ENCODE measurements around the gene STPG1.

The STPG1 gene

GRCh38 chr1:24391882-24392603, 21.5 kb downstream of the STPG1 start:
- TF ChIP-seq POLR2AphosphoS5 (IDR thresholded peaks at IDR 0.05; ENCODE audit: low read depth, low read length) (no peak), REST (IDR thresholded peaks at IDR 0.05; ENCODE audit: insufficient read depth in 1 of 2, low read depth in 2 of 2, low read length in 2 of 2) (no peak), SIN3A (IDR thresholded peaks at IDR 0.05; ENCODE audit: borderline replicate concordance, insufficient read depth, low read length) (no peak)

- TF ChIP-seq FOXP2 (optimal IDR thresholded peaks at IDR 0.05; ENCODE audit: borderline replicate concordance, extremely low read depth, extremely low read length, insufficient read depth), result peak; percentile 31
- no peak for TF ChIP-seq SIN3A (IDR thresholded peaks at IDR 0.05; ENCODE audit: borderline replicate concordance, insufficient read depth, low read length)
Measured at GRCh38 chr1:24390924-24391782, 22.4 kb downstream of the STPG1 start.

GRCh38 chr1:24389231-24389678, 24.3 kb downstream of the STPG1 start:
- TF ChIP-seq POLR2AphosphoS5 (IDR thresholded peaks at IDR 0.05; ENCODE audit: low read depth, low read length) (no peak), FOXP2 (optimal IDR thresholded peaks at IDR 0.05; ENCODE audit: borderline replicate concordance, extremely low read depth, extremely low read length, insufficient read depth) (no peak), SIN3A (IDR thresholded peaks at IDR 0.05; ENCODE audit: borderline replicate concordance, insufficient read depth, low read length) (no peak), TAF1 (IDR thresholded peaks at IDR 0.05; ENCODE audit: borderline replicate concordance, insufficient read depth, low read length) (no peak), REST (IDR thresholded peaks at IDR 0.05; ENCODE audit: insufficient read depth in 1 of 2, low read depth in 2 of 2, low read length in 2 of 2) (no peak)

- TF ChIP-seq TAF1 (IDR thresholded peaks at IDR 0.05; ENCODE audit: borderline replicate concordance, insufficient read depth, low read length) (no peak), POLR2AphosphoS5 (IDR thresholded peaks at IDR 0.05; ENCODE audit: low read depth, low read length) (no peak), FOXP2 (optimal IDR thresholded peaks at IDR 0.05; ENCODE audit: borderline replicate concordance, extremely low read depth, extremely low read length, insufficient read depth) (no peak)
Measured at GRCh38 chr1:24388331-24388885, 25.2 kb downstream of the STPG1 start.

GRCh38 chr1:24387636-24388175, 25.9 kb downstream of the STPG1 start:
- no peak for TF ChIP-seq FOXP2 (optimal IDR thresholded peaks at IDR 0.05; ENCODE audit: borderline replicate concordance, extremely low read depth, extremely low read length, insufficient read depth)

- TF ChIP-seq TAF1 (IDR thresholded peaks at IDR 0.05; ENCODE audit: borderline replicate concordance, insufficient read depth, low read length), result no peak
- TF ChIP-seq POLR2AphosphoS5 (IDR thresholded peaks at IDR 0.05; ENCODE audit: low read depth, low read length), result no peak
- TF ChIP-seq SIN3A (IDR thresholded peaks at IDR 0.05; ENCODE audit: borderline replicate concordance, insufficient read depth, low read length), result no peak
- TF ChIP-seq FOXP2 (optimal IDR thresholded peaks at IDR 0.05; ENCODE audit: borderline replicate concordance, extremely low read depth, extremely low read length, insufficient read depth), result no peak
- no peak for TF ChIP-seq REST (IDR thresholded peaks at IDR 0.05; ENCODE audit: insufficient read depth in 1 of 2, low read depth in 2 of 2, low read length in 2 of 2)
Measured at GRCh38 chr1:24386931-24387330, 26.7 kb downstream of the STPG1 start.
